Astrocyte (in vitro differentiated cells and primary cell): ENCODE data around the gene FAT4. TPM values are rescaled to one million over a fixed set of nuclear protein-coding genes. Genes with fewer than 3 reads are reported as not detected.

Experiments
- DNase-seq: peaks from one replicate; pipeline ENCODE4 v3.0.0-alpha.2; 2010; ENCODE audit warnings: low read depth
- FAIRE-seq: peaks from 2 replicates; lab custom pipeline; 2011; peaks lifted over from hg19 to GRCh38; lab: Jason Lieb, UNC
- H2AFZ ChIP-seq: 2 replicates; pipeline ENCODE4 v1.6.0; 2012; ENCODE audit warnings: low read depth, low read length, inconsistent platforms
- H3K27ac ChIP-seq: 2 replicates; pipeline ENCODE4 v1.5.1; 2011; ENCODE audit warnings: low read depth, low read length, inconsistent platforms
- H3K27me3 ChIP-seq: 2 replicates; pipeline ENCODE4 v1.6.0; 2011; ENCODE audit warnings: low read length, inconsistent platforms; ENCODE audit not compliant: insufficient read depth
- H3K36me3 ChIP-seq: 2 replicates; pipeline ENCODE4 v1.5.1; 2011; ENCODE audit warnings: low read length, inconsistent platforms; ENCODE audit not compliant: insufficient read depth
- H3K4me1 ChIP-seq: 2 replicates; pipeline ENCODE4 v1.5.1; 2011; ENCODE audit warnings: low read length, inconsistent platforms; ENCODE audit not compliant: insufficient read depth
- H3K4me2 ChIP-seq: 2 replicates; pipeline ENCODE4 v1.6.0; 2012; ENCODE audit warnings: low read length, inconsistent platforms
- H3K4me3 ChIP-seq: 2 replicates; pipeline ENCODE4 v1.5.1; 2011; ENCODE audit warnings: low read depth, mild to moderate bottlenecking, low read length, inconsistent platforms; ENCODE audit not compliant: insufficient read depth
- H3K79me2 ChIP-seq: 2 replicates; pipeline ENCODE4 v1.6.0; 2012; ENCODE audit warnings: mild to moderate bottlenecking, low read length, inconsistent platforms; ENCODE audit not compliant: insufficient read depth
- H3K9ac ChIP-seq: 2 replicates; pipeline ENCODE4 v1.6.0; 2012; ENCODE audit warnings: mild to moderate bottlenecking, low read length, inconsistent platforms
- H3K9me3 ChIP-seq: 2 replicates; pipeline ENCODE4 v1.5.1; 2012; ENCODE audit warnings: low read depth, mild to moderate bottlenecking, low read length, inconsistent platforms; ENCODE audit not compliant: insufficient read depth
- H4K20me1 ChIP-seq: 2 replicates; pipeline ENCODE4 v1.6.0; 2012; ENCODE audit warnings: low read length, inconsistent platforms; ENCODE audit not compliant: insufficient read depth
- H3K27ac Mint-ChIP-seq: one replicate; pipeline ENCODE4 v1.8.0; 2021; ENCODE audit warnings: mild to moderate bottlenecking, mixed read lengths; ENCODE audit not compliant: unreplicated experiment
- H3K27me3 Mint-ChIP-seq: one replicate; pipeline ENCODE4 v1.8.0; 2021; ENCODE audit warnings: low read depth, mixed read lengths; ENCODE audit not compliant: unreplicated experiment
- H3K36me3 Mint-ChIP-seq: one replicate; pipeline ENCODE4 v1.8.0; 2021; ENCODE audit warnings: low read depth, mixed read lengths; ENCODE audit not compliant: unreplicated experiment
- H3K4me1 Mint-ChIP-seq: one replicate; pipeline ENCODE4 v1.8.0; 2021; ENCODE audit warnings: low read depth, mixed read lengths; ENCODE audit not compliant: unreplicated experiment
- H3K4me3 Mint-ChIP-seq: one replicate; pipeline ENCODE4 v1.8.0; 2021; ENCODE audit warnings: mild to moderate bottlenecking, moderate library complexity, mixed read lengths; ENCODE audit not compliant: unreplicated experiment
- H3K9me3 Mint-ChIP-seq: one replicate; pipeline ENCODE4 v1.8.0; 2021; ENCODE audit warnings: mild to moderate bottlenecking, mixed read lengths; ENCODE audit not compliant: unreplicated experiment
- EZH2 ChIP-seq: IDR thresholded peaks from 2 replicates; pipeline ENCODE4 v1.6.1; 2012; ENCODE audit warnings: mild to moderate bottlenecking, low read length, inconsistent platforms; ENCODE audit not compliant: insufficient read depth
- total RNA-seq: library from RNA; stranded (reverse); gene quantifications from 2 replicates; pipeline ENCODE4 v1.2.1, GENCODE V29; 2021
- TF ChIP-seq, protein P1 (sequence below): IDR thresholded peaks from 2 replicates; pipeline ENCODE4 v1.5.1; 2011; ENCODE audit warnings: low read depth, mild to moderate bottlenecking, inconsistent platforms, low read length, moderate library complexity; ENCODE audit not compliant: insufficient read depth

The FAT4 gene
- total RNA-seq, 1 donor from 2014 or later, result 7.4 TPM

DNA sequence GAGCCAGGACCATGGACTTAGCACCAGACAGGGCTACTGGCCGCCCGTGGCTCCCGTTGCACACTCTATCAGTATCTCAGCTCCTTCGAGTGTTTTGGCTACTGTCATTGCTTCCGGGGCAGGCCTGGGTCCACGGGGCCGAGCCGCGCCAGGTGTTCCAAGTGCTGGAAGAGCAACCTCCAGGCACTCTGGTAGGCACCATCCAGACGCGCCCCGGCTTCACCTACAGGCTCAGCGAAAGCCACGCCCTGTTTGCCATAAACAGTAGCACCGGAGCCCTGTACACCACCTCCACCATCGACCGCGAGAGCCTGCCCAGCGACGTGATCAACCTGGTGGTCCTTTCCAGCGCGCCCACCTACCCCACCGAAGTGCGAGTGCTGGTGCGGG lies 1.6 kb downstream of the FAT4 start:
- peaks cover 8% of the 10 kb centered on the region for H3K9me3 Mint-ChIP-seq
- H3K27me3 Mint-ChIP-seq, result peaks cover 9% of the 10 kb centered on the region
- Histone ChIP-seq H2AFZ (peak overlapping the region; percentile 100), H3K79me2 (no peaks in the 10 kb centered on the region), H3K27ac (no peak overlapping the region), H3K4me3 (peak overlapping the region; percentile 92), H4K20me1 (peaks cover 7% of the 10 kb centered on the region), H3K27me3 (peaks cover 2% of the 10 kb centered on the region), H3K4me2 (peak overlapping the region; percentile 98), H3K36me3 (no peaks in the 10 kb centered on the region), H3K9me3 (no peaks in the 10 kb centered on the region), H3K9ac (peak overlapping the region; percentile 95), H3K4me1 (peaks cover 21% of the 10 kb centered on the region)
- no peak for FAIRE-seq
- peaks cover 10% of the 10 kb centered on the region for H3K4me1 Mint-ChIP-seq
- H3K27ac Mint-ChIP-seq, result peak overlapping the region; percentile 88
- no peak for TF ChIP-seq EZH2
- TF ChIP-seq, protein P1, sequence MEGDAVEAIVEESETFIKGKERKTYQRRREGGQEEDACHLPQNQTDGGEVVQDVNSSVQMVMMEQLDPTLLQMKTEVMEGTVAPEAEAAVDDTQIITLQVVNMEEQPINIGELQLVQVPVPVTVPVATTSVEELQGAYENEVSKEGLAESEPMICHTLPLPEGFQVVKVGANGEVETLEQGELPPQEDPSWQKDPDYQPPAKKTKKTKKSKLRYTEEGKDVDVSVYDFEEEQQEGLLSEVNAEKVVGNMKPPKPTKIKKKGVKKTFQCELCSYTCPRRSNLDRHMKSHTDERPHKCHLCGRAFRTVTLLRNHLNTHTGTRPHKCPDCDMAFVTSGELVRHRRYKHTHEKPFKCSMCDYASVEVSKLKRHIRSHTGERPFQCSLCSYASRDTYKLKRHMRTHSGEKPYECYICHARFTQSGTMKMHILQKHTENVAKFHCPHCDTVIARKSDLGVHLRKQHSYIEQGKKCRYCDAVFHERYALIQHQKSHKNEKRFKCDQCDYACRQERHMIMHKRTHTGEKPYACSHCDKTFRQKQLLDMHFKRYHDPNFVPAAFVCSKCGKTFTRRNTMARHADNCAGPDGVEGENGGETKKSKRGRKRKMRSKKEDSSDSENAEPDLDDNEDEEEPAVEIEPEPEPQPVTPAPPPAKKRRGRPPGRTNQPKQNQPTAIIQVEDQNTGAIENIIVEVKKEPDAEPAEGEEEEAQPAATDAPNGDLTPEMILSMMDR, result no peak
- peak overlapping the region; percentile 98 for H3K4me3 Mint-ChIP-seq
- no peak for DNase-seq
- H3K36me3 Mint-ChIP-seq, result peaks cover 8% of the 10 kb centered on the region

DNA sequence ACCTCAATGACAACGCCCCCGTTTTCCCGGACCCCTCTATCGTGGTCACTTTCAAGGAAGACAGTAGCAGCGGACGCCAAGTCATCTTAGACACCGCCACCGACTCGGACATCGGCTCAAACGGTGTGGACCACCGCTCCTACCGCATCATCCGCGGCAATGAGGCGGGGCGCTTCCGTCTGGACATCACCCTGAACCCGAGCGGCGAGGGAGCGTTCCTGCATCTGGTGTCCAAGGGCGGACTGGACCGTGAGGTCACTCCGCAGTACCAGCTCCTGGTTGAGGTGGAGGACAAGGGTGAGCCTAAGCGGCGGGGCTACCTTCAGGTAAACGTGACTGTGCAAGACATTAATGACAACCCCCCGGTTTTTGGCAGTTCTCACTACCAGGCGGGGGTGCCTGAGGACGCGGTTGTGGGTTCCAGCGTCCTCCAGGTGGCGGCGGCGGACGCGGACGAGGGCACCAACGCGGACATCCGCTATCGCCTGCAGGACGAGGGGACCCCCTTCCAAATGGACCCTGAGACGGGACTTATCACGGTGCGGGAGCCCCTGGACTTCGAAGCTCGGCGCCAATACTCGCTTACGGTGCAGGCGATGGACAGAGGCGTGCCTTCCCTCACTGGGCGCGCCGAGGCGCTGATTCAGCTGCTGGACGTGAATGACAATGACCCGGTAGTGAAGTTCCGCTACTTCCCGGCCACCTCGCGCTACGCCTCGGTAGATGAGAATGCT lies 2.2 kb downstream of the FAT4 start:
- Mint-ChIP-seq H3K9me3 (peaks cover 8% of the 10 kb centered on the region), H3K27me3 (peaks cover 9% of the 10 kb centered on the region), H3K4me1 (peaks cover 15% of the 10 kb centered on the region), H3K4me3 (peak overlapping the region; percentile 98), H3K36me3 (peaks cover 8% of the 10 kb centered on the region), H3K27ac (peak overlapping the region; percentile 12)
- Histone ChIP-seq H3K4me2 (peak overlapping the region; percentile 98), H3K9me3 (no peaks in the 10 kb centered on the region), H3K9ac (peak overlapping the region; percentile 95), H2AFZ (peak overlapping the region; percentile 100), H4K20me1 (peaks cover 7% of the 10 kb centered on the region), H3K27ac (no peak overlapping the region), H3K27me3 (no peaks in the 10 kb centered on the region), H3K4me3 (peak overlapping the region; percentile 92), H3K4me1 (peaks cover 25% of the 10 kb centered on the region), H3K79me2 (no peaks in the 10 kb centered on the region), H3K36me3 (no peaks in the 10 kb centered on the region)
- DNase-seq, result peak; percentile 18
- FAIRE-seq, result no peak
- TF ChIP-seq, protein P1, result peak; percentile 5
- no peak for TF ChIP-seq EZH2

DNA sequence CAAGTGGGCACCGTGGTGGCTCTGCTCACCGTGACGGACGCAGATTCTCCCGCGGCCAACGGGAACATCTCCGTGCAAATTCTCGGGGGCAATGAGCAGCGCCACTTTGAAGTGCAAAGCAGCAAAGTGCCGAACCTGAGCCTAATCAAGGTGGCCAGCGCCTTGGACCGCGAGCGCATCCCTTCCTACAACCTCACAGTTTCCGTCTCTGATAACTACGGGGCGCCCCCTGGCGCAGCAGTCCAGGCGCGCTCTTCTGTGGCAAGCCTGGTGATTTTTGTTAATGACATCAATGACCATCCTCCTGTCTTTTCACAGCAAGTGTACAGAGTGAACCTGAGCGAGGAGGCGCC lies 2.7 kb downstream of the FAT4 start:
- Histone ChIP-seq H3K9ac (peak overlapping the region; percentile 95), H3K79me2 (no peaks in the 10 kb centered on the region), H4K20me1 (peaks cover 7% of the 10 kb centered on the region), H3K4me1 (peaks cover 30% of the 10 kb centered on the region), H2AFZ (peak overlapping the region; percentile 100), H3K36me3 (no peaks in the 10 kb centered on the region), H3K27ac (no peak overlapping the region), H3K9me3 (no peaks in the 10 kb centered on the region), H3K4me3 (peak overlapping the region; percentile 92), H3K4me2 (peak overlapping the region; percentile 98), H3K27me3 (no peaks in the 10 kb centered on the region)
- H3K36me3 Mint-ChIP-seq, result peaks cover 8% of the 10 kb centered on the region
- H3K4me3 Mint-ChIP-seq, result peak overlapping the region; percentile 98
- peak; percentile 33 for DNase-seq
- peaks cover 9% of the 10 kb centered on the region for H3K27me3 Mint-ChIP-seq
- no peak overlapping the region for H3K27ac Mint-ChIP-seq
- no peak for FAIRE-seq
- peaks cover 8% of the 10 kb centered on the region for H3K9me3 Mint-ChIP-seq
- no peak for TF ChIP-seq EZH2
- TF ChIP-seq, protein P1, result peak; percentile 43
- peaks cover 21% of the 10 kb centered on the region for H3K4me1 Mint-ChIP-seq
